Activated T-cell treated with anti-CD3 and anti-CD28 coated beads for 48 hours (primary cell): ENCODE data around the gene DKKL1.
"Not testable (repeated sequence)": the region's sequence is repeated elsewhere in the genome, so short reads cannot be mapped to it uniquely, and the experiment has no call there.

Experiments
- DNase-seq: peaks from one replicate; pipeline ENCODE4 v3.0.0-alpha.2; 2020; ENCODE audit warnings: low read depth

Gene DKKL1

DNA sequence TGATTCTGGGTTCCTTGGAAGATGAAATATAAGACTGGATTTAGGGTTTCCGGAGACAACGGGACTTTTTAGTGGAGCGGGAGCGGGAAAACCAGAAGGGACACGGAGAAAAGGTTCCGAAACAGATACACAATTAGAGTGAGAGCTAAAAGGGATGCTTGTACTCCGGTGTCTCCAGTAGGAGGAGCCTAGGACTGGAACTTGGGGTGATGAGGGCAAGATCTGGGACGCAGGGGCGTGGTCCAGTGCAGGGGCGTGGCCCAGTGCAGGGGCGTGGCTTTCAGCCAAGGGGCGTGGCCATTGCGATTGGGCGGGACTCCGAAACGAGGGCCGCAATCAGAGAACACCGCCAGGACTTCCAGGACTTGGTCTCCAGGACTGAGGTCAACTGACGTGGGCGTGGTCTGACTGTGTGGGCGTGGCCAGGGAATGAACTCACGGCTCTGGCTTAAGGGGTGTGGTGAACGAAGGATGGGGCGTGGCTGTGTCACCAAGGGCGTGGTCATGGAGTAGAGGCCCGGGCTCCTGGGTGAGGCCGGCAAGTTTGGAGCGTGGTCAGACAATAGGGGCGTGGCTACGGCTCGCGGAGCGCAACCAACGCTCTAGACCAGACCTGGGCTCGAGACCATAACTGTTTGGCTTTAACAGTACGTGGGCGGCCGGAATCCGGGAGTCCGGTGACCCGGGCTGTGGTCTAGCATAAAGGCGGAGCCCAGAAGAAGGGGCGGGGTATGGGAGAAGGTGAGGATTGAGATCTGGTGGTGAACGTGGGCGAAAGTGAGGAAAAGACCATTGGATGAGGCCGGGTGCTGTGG, at the start of gene DKKL1:
Gene DKKL1 (plus strand): TSS at position 610 of the 815 bp plus-strand sequence. CDS start 122 bp downstream, at position 732.
- peak; percentile 82 for DNase-seq

- no peak for DNase-seq
Measured at GRCh38 chr19:49315111-49315510, 48.6 kb upstream of the DKKL1 start.

DNA sequence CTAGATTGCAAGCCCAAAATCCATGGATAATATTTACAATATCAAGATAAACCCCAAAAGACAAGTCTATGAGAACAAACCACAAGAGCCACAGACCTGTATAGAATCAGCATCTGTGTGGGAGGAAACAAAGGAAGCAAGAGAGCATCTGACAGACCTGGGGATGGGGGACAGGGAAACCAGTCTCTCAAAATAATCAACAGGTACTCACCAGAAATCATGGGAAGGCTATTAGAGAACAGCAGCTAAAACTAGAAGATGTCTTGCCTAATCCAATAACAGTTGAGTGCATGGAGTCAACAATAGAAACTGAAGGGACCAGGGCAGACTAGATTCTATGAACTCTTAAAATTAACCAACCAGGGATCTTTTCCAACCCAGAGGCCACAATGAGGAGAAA, 47.4 kb upstream of the DKKL1 start:
- no peak for DNase-seq

DNA sequence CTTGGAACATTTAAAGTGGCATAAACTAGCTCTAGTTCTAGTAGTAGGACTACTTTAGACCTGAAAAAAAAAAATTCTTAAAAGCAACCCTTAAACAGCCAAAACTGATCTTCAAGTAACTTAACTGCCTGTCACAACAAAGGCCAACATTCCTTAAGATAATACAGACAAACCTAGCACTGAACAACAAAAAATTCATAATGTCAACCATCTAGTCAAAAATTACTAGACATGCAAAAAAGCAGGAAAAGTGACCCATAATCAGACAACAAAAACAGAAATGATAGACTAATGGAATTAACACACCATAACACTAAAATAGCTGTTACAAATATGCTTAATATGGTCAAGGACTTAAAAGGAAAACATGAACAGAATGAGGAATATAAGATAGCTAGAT, 45.4 kb upstream of the DKKL1 start:
- DNase-seq = no peak

DNA sequence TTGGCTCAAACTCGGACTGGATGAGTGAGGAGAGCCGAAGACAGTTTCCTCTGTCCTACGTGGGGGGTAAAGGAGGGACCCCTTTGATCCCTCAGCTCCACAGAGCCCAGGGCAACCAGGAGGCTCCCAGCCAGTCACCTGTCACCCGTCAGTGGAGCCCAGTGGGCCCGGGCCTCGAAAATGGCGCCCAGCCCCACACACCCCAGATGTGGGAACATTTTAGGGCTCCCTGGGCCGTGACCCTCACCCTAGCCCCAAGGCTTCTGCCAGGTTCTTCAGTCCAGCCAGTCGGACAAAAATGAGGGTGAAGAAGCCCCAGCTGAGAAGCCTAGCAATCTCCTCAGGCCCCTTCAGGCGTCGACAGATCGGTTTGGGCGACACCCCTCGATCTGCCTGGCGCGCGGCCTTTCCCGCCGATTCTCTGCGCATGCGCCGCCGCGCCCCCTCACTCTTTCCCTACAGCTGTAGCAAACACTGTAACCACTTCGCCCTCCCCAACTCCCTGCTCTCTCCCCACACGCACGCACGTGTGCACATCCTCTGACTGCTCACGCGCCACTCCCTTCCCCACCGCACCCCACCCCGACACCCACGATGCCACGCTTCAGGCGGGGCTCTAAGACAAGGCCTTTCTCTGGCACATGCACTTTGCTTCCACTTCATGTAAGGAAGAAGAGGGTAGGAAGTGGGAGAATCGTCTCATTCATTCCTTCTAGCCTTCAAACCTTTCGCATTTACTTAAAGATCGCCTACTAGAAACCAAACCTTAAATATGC, 38.7 kb upstream of the DKKL1 start, which contains the start of gene SLC6A16:
Gene SLC6A16 (minus strand): TSS at position 391 of the 776 bp plus-strand sequence. CDS start 13,844 bp downstream, outside the sequence.
- DNase-seq = no peak

DNA sequence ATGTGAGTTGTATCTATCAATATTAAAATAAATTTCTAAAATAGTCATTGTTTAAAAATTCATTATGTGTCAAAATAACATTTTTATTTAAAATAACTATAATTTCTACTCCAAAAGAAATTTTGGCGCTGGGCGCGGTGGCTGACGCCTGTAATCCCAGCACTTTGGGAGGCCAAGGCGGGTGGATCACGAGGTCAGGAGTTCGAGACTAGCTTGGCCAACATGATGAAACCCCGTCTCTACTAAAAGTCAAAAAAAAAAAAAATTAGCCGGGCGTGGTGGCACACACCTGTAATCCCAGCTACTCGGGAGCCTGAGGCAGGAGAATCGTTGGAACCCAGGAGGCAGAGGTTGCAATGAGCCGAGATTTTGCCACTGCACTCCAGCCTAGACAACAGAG, 37.9 kb upstream of the DKKL1 start:
- not testable (repeated sequence) for DNase-seq

GRCh38 chr19:49326165-49326704, 37.4 kb upstream of the DKKL1 start:
- DNase-seq = no peak

DNA sequence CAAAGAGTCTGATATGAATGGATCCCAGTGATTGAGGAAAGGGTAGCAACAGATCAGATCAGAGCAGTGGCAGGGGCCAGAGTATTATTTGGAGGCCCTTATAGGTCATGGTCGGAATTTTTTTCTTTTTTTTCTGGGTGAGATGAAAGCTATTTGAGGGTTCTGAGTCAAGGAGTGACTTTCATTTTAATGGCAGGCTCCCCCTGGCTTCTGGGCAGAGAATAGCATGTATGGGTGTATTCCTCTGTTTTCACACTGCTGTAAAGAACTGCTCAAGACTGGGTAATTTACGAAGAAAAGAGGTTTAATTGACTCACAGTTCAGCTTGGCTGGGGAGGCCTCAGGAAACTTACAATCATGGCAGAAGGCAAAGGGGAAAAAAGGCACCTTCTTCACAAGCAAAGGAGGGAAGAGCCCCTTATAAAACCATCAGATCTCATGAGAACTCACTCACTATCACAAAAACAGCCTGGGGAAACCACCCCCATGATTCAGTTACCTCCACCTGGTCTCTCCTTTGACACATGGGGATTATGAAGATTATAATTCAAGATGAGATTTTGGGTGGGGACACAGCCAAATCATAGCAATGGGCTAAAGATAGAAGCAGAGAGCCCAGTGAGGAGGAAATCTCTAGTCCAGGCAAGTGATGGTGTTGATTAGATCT, 35.7 kb upstream of the DKKL1 start:
- DNase-seq = peak; percentile 33

DNA sequence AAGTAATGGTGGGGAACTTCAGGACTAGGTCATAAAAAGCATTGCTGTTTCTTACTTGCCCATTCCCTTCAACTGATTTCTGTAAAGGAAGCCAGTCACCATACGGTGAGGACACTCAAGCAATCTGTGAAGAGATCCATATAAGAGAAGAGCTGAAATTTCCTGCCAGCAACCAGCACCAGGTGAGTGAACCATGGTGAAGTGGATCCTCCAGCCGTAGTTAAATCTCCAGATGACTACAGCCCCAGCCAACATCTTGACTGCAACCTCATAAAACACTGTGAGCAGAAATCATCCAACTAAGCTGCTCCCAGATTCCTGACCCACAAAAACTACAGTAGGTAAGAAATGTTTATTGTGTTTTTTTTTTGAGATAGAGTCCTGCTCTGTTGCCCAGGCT, 34.9 kb upstream of the DKKL1 start:
- no peak for DNase-seq

DNA sequence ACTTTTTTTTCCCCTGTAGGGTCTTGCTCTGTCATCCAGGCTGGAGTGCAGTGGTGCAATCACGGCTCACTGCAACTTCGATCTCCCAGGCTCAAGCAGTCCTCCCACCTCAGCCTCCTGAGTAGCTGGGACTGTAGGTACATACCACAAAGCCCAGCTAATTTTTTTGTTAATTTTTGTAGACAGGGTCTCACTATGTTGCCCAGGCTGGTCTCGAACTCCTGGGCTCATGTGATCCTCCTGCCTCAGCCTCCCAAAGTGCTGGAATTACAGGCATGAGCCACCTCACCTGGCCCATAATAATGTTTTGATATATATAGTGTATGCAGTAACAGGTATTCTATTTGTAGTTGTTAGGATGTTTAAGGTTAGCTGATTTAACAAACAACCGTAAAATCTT, 32.5 kb upstream of the DKKL1 start:
- not testable (repeated sequence) for DNase-seq

DNA sequence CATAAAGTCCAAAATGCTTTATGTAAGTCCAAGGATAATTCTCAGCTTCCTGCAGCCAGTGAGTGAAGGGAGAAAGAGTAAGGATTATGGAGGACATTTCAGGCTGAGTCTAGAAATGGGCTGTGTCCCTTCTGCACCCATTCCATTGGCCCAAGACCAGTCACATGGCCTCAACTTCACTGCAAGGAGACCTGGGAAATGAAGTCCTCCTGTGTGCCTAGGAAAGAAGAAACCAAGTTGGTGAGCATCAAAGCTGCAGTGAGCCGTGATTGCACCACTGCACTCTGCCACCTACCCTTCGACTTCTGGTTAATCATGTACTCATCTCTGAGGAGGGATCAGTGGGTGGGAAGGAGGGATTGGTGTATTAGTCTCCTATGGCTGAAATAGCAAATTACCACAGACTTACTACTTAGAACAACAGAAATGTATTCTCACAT, 32.0 kb upstream of the DKKL1 start:
- DNase-seq = peak; percentile 52

DNA sequence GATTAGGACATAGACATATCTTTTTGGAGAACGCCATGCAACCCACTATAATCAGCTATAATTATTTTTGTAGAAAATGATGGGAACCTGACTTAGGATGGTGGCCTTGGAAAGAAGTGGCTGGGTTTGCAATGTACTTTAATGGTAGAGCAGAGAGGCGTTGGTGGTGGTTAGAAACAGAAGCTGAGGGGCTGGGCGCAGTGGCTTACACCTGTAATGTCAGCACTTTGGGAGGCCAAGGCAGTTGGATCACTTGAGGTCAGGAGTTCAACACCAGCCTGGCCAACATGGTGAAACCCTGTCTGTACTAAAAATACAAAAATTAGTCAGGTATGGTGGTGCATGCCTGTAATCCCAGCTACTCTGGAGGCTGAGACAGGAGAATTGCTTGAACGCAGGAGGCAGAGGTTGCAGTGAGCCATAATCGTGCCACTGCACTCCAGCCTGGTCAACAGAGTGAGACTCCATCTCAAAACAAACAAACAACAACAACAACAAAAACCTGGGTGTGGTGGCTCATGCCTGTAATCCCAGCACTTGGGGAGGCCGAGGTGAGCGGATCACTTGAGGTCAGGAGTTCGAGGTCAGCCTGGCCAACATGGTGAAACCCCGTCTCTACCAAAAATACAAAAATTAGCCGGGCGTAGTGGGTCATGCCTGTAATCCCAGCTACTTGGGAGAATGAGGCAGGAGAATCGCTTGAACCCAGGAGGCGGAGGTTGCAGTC, 30.8 kb upstream of the DKKL1 start:
- not testable (repeated sequence) for DNase-seq

DNA sequence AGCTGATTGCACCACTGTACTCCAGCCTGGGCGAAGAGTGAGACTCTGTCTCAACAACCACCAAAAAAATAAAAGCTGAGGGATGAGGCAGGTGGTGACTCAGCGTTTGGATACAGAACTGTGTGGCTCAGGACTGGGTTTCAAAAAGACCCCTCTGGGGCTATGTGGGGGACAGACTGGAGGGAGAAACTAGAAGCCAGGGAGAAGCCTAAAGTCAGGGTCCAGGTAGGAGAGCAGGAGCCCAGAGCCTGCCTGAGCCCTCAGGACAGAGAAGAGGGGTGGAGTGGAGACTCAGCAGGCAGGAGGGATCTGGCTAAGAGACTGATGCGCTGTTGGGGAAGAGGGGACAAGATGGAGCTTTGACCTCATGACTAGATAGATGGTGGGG, 30.3 kb upstream of the DKKL1 start:
- DNase-seq = no peak

DNA sequence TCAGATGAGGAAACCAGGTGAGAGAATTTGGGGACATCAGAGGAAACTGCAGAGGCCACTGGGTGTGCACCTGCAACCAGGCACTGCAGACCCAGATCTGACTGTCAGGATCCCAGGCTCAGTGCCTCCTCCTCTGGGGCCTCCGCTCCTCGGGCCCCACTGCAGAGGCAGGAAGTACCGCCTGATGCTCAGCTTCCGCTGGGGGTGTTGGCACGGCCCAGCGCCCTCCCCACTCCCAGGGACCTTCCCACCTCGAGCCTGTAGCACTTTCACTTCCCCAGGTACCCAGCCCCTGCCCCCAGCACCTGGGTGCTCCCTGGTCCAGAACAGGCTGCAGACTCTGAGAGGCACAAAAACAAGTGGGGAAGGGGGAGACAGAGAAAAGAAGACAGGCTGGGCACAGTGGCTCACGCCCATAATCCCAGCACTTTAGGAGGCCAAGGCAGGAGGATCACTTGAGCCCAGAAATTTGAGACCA, 29.8 kb upstream of the DKKL1 start:
- peak; percentile 58 for DNase-seq

GRCh38 chr19:49335071-49335783, 28.4 kb upstream of the DKKL1 start, which contains the start of gene CD37:
Gene CD37 (plus strand): TSS chr19:49335406. CDS start chr19:49335541, 135 bp downstream.
- peak; percentile 34 for DNase-seq

- DNase-seq = no peak
Measured at GRCh38 chr19:49335784-49336481, 27.7 kb upstream of the DKKL1 start.

GRCh38 chr19:49336482-49337266, 27.0 kb upstream of the DKKL1 start:
- DNase-seq = no peak

DNA sequence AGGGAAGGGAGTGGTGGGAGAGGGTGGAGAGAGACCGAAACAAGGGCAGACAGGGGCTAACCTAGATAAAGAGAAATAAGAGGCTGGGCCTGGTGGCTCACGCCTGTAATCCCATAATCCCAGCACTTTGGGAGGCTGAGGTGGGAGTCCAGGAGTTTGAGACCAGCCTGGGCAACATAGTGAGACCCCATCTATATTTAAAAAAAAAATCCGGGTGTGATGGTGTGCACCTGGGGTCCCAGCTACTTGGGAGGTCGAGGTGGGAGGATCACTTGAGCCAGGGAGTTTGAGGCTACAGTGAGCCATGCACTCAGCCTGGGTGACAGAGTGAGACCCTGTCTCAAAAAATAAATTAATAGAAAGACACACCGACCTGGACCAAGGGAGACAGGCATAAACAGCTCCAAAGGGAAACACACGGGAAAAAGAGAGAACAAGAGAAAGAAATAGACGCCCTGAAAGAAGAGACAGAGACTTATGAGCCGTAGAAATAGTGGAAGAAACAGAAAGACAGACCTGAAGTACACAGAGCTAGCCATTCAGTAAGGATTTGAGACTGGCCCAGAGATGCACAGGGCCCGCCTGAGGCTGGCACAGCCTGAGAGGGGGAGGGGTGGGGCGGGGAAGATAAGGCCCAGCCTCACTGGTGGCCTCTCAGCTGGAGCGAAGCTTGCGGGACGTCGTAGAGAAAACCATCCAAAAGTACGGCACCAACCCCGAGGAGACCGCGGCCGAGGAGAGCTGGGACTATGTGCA, 26.2 kb upstream of the DKKL1 start:
- DNase-seq = no peak
